ENCODE measurements around the gene BCHE. TPM values are rescaled to one million over a fixed set of nuclear protein-coding genes. Genes with fewer than 3 reads are reported as not detected.

BCHE gene
- total RNA-seq, 4 donors from 2014 or later, result 8.2 to 13.7 (median 11.3) TPM; not detected in 1

DNA sequence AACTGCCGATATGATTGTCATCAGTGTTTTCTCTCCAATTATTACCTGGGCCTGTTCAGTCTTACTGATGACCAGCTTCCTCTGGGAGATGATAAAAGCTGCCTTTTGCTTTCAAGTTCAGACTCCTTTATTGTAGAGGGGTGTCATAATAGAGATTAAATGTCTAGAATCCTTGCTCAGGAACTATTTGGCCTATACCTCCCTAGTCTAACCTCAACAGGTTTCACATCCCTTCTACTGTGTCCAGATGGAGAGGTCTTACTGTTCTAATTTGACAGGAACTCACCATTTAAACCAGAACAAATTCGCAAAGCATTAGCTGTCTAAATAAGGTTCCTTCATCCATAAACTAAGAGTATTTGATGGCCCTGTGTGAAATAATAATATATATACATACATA, 88.0 kb downstream of the BCHE start:
- intact Hi-C loops (cut with DNase I; ENCODE audit: low total_unique reads) (no loop called here), in situ Hi-C loops (cut with MboI; ENCODE audit: low pct_ligation_motif_present in 1 of 4, low pct_unique_long_range_greater_than_20kb in 1 of 4, low sequenced_read_pairs in 3 of 4) (no loop called here)
- Histone ChIP-seq H3K27ac (peak overlapping the region in 2 of 4 donors; percentile 9 to 43), H3K4me3 (no peak overlapping the region), H3K27me3 (no peaks in the 10 kb centered on the region), H3K4me1 (no peaks in the 10 kb centered on the region), H3K9me3 (no peaks in the 10 kb centered on the region), H3K36me3 (no peaks in the 10 kb centered on the region)
- TF ChIP-seq POLR2AphosphoS5 (IDR thresholded peaks at IDR 0.05) (no peak), POLR2A (IDR thresholded peaks at IDR 0.05) (no peak), EP300 (IDR thresholded peaks at IDR 0.05; ENCODE audit: low read depth) (no peak)
- TF ChIP-seq, protein P1, sequence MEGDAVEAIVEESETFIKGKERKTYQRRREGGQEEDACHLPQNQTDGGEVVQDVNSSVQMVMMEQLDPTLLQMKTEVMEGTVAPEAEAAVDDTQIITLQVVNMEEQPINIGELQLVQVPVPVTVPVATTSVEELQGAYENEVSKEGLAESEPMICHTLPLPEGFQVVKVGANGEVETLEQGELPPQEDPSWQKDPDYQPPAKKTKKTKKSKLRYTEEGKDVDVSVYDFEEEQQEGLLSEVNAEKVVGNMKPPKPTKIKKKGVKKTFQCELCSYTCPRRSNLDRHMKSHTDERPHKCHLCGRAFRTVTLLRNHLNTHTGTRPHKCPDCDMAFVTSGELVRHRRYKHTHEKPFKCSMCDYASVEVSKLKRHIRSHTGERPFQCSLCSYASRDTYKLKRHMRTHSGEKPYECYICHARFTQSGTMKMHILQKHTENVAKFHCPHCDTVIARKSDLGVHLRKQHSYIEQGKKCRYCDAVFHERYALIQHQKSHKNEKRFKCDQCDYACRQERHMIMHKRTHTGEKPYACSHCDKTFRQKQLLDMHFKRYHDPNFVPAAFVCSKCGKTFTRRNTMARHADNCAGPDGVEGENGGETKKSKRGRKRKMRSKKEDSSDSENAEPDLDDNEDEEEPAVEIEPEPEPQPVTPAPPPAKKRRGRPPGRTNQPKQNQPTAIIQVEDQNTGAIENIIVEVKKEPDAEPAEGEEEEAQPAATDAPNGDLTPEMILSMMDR (IDR thresholded peaks at IDR 0.05), result no peak
- no peak for DNase-seq
- WGBS, 2 donors (ENCODE audit: low coverage in 1 of 2), result 80 to 86% methylated on average over 2 of the region's 2 CpGs

DNA sequence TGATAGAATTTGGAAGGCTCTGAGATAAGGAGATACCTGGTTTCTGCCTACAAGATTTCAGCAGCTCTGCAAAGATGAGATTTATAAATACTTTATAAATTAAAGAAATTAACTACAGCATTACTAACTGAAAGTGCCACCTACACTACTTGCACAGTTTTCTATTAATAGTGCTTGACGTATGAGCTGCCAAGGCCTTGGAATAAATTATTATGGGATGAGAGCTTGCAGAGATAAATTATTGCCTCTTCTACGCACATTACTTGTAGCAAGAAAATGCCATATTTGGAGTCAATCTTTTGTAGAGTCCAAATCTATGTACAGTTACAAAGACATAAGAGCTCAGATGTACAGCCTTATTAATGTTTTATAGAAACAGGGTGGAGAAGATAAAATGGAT, 89.1 kb downstream of the BCHE start:
- no peaks in the 10 kb centered on the region for H3K9me3 ChIP-seq
- intact Hi-C loops (cut with DNase I; ENCODE audit: low total_unique reads), result no loop called here
- TF ChIP-seq POLR2A (IDR thresholded peaks at IDR 0.05), result no peak
- TF ChIP-seq, protein P1 (IDR thresholded peaks at IDR 0.05), result no peak
- TF ChIP-seq POLR2AphosphoS5 (IDR thresholded peaks at IDR 0.05), result peak in 1 of 3 donors; percentile 45
- TF ChIP-seq EP300 (IDR thresholded peaks at IDR 0.05; ENCODE audit: low read depth), result peak; percentile 47

DNA sequence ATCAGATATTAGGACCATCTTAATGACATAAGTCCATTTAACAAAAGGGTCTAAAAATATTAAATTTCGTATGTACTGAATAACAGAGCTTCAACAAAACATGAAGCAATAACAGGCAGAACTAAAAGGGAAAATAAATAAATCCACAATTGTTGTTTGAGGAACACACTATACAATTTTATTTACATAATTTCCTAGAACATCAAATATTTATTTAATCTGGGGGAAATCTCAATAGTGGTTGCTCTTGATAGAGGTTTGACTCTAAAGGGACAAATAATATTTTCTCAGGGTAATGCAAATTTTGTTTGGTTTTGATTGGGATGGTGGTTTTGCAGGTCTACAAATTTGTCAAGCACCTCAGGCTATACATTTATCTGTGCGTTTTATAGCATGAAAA, 90.3 kb downstream of the BCHE start:
- TF ChIP-seq, protein P1 (IDR thresholded peaks at IDR 0.05), result no peak
- TF ChIP-seq POLR2AphosphoS5 (IDR thresholded peaks at IDR 0.05), result no peak
- TF ChIP-seq POLR2A (IDR thresholded peaks at IDR 0.05), result no peak
- TF ChIP-seq EP300 (IDR thresholded peaks at IDR 0.05; ENCODE audit: low read depth), result no peak
- no peaks in the 10 kb centered on the region for H3K27me3 ChIP-seq
- intact Hi-C loops (cut with DNase I; ENCODE audit: low total_unique reads), result no loop called here
- no peaks in the 10 kb centered on the region for H3K9me3 ChIP-seq
- no peaks in the 10 kb centered on the region for H3K36me3 ChIP-seq
- DNase-seq, result no peak
- in situ Hi-C loops (cut with MboI; ENCODE audit: low pct_ligation_motif_present in 1 of 4, low pct_unique_long_range_greater_than_20kb in 1 of 4, low sequenced_read_pairs in 3 of 4), result no loop called here
- no peak overlapping the region for H3K27ac ChIP-seq
- H3K4me1 ChIP-seq, result no peaks in the 10 kb centered on the region
- no peak overlapping the region for H3K4me3 ChIP-seq
- WGBS, 2 donors (ENCODE audit: low coverage in 1 of 2), result 52 to 63% methylated on average over 2 of the region's 2 CpGs

More for the DNA sequence above, 89.1 kb downstream of the BCHE start:
- in situ Hi-C loops (cut with MboI; ENCODE audit: low pct_ligation_motif_present in 1 of 4, low pct_unique_long_range_greater_than_20kb in 1 of 4, low sequenced_read_pairs in 3 of 4), result no loop called here
- Histone ChIP-seq H3K27ac (peak overlapping the region in 1 of 4 donors; percentile 32), H3K4me3 (no peak overlapping the region), H3K27me3 (no peaks in the 10 kb centered on the region), H3K4me1 (no peaks in the 10 kb centered on the region), H3K36me3 (no peaks in the 10 kb centered on the region)
- WGBS, 2 donors (ENCODE audit: low coverage in 1 of 2), result 67 to 90% methylated on average over 2 of the region's 2 CpGs
- DNase-seq, result no peak

DNA sequence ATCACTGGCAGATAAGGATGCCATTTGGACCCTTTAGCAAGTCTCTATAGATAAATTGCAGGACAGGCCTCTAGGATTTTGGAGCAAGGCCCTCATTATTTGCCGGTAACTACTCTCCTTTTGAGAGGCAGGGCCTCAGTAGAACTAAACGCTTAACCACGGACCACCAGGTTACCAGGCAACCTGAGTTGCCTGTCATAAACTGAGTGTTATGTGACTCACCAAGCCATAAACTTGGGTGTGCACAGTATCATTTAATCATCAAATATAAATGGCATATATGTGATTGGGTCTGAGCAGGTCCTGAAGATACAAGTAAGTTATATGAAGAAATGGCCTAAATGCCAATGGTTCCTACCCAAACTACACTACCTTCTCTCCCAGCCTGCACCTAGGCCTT, 93.2 kb downstream of the BCHE start:
- Histone ChIP-seq H3K36me3 (no peaks in the 10 kb centered on the region), H3K4me3 (no peak overlapping the region), H3K27ac (no peak overlapping the region), H3K9me3 (no peaks in the 10 kb centered on the region), H3K4me1 (no peaks in the 10 kb centered on the region), H3K27me3 (no peaks in the 10 kb centered on the region)
- DNase-seq, result no peak
- in situ Hi-C loops (cut with MboI; ENCODE audit: low pct_ligation_motif_present in 1 of 4, low pct_unique_long_range_greater_than_20kb in 1 of 4, low sequenced_read_pairs in 3 of 4) (no loop called here), intact Hi-C loops (cut with DNase I; ENCODE audit: low total_unique reads) (no loop called here)
- WGBS, 2 donors (ENCODE audit: low coverage in 1 of 2), result 62% methylated on average over 3 of the region's 3 CpGs; no CpG with 5 or more reads in 1 of the 2 donors
- TF ChIP-seq POLR2AphosphoS5 (IDR thresholded peaks at IDR 0.05) (no peak), POLR2A (IDR thresholded peaks at IDR 0.05) (no peak), EP300 (IDR thresholded peaks at IDR 0.05; ENCODE audit: low read depth) (no peak)
- TF ChIP-seq, protein P1 (IDR thresholded peaks at IDR 0.05), result no peak

Data from transverse colon (tissue), 4 donors.